SK-N-SH treated with all-trans-retinoic acid at 6 μM for 48 hours (cell line): ENCODE data around the gene WDR7.

Experiments
- ATAC-seq: fragments of 200-7000 bp; cut with Tn5 transposase; 3 replicates; pipeline ENCODE4 v1.9.1; 2020; ENCODE audit warnings: mild to moderate bottlenecking, moderate library complexity
- ARNTL ChIP-seq: fragments of 450-650 bp; formaldehyde crosslinking; IDR thresholded peaks from 2 replicates; pipeline ENCODE4 v1.5.0; 2020; ENCODE audit warnings: low read depth, mild to moderate bottlenecking, moderate library complexity, borderline replicate concordance
- BACH2 ChIP-seq: fragments of 250-450 bp; sonication (Bioruptor Pico); IDR thresholded peaks from 2 replicates; pipeline ENCODE4 v1.9.0; 2021; ENCODE audit warnings: mild to moderate bottlenecking, borderline replicate concordance
- CREB5 ChIP-seq: fragments of 250-450 bp; sonication (Bioruptor Pico); IDR thresholded peaks from 2 replicates; pipeline ENCODE4 v1.5.1; 2020; ENCODE audit warnings: low read depth, mild to moderate bottlenecking, moderate library complexity
- CSDC2 ChIP-seq: fragments of 250-450 bp; sonication (Bioruptor Pico); IDR thresholded peaks from 2 replicates; pipeline ENCODE4 v1.5.0; 2020; ENCODE audit warnings: mild to moderate bottlenecking, moderate library complexity
- ESRRG ChIP-seq: fragments of 250-450 bp; sonication (Bioruptor Pico); IDR thresholded peaks from 2 replicates; pipeline ENCODE4 v1.6.1; 2021; ENCODE audit warnings: mild to moderate bottlenecking
- GLIS3 ChIP-seq: fragments of 250-450 bp; sonication (Bioruptor Pico); IDR thresholded peaks from 2 replicates; pipeline ENCODE4 v1.5.0; 2020; ENCODE audit warnings: mild to moderate bottlenecking, moderate library complexity
- ISL1 ChIP-seq: fragments of 250-450 bp; sonication (Bioruptor Pico); IDR thresholded peaks from 2 replicates; pipeline ENCODE4 v2.1.2; 2022; ENCODE audit warnings: mild to moderate bottlenecking, moderate library complexity
- OSR1 ChIP-seq: fragments of 250-450 bp; sonication (Bioruptor Pico); IDR thresholded peaks from 2 replicates; pipeline ENCODE4 v1.8.0; 2022; ENCODE audit warnings: moderate library complexity, mild to moderate bottlenecking, inconsistent platforms
- PATZ1 ChIP-seq: fragments of 250-450 bp; sonication (Bioruptor Pico); IDR thresholded peaks from 2 replicates; pipeline ENCODE4 v1.8.0; 2020; ENCODE audit warnings: mild to moderate bottlenecking, moderate library complexity, borderline replicate concordance
- PPARA ChIP-seq: fragments of 250-450 bp; sonication (Bioruptor Pico); IDR thresholded peaks from 2 replicates; pipeline ENCODE4 v1.5.0; 2020; ENCODE audit warnings: mild to moderate bottlenecking, borderline replicate concordance
- RARB ChIP-seq: fragments of 250-450 bp; sonication (Bioruptor Pico); IDR thresholded peaks from 2 replicates; pipeline ENCODE4 v1.8.0; 2021; ENCODE audit warnings: mild to moderate bottlenecking, moderate library complexity
- SNAI2 ChIP-seq: fragments of 250-450 bp; sonication (Bioruptor Pico); IDR thresholded peaks from 2 replicates; pipeline ENCODE4 v1.5.0; 2020; ENCODE audit warnings: mild to moderate bottlenecking, moderate library complexity
- TCF4 ChIP-seq: fragments of 250-450 bp; sonication (Bioruptor Pico); IDR thresholded peaks from 2 replicates; pipeline ENCODE4 v1.8.0; 2021; ENCODE audit warnings: mild to moderate bottlenecking, moderate library complexity, borderline replicate concordance
- TOX ChIP-seq: fragments of 250-450 bp; sonication (Bioruptor Pico); IDR thresholded peaks from 2 replicates; pipeline ENCODE4 v1.8.0; 2021; ENCODE audit warnings: mild to moderate bottlenecking, moderate library complexity, borderline replicate concordance
- ZC3H10 ChIP-seq: fragments of 250-450 bp; sonication (Bioruptor Pico); IDR thresholded peaks from 2 replicates; pipeline ENCODE4 v1.5.1; 2021; ENCODE audit warnings: mild to moderate bottlenecking, moderate library complexity
- ZFP3 ChIP-seq: fragments of 250-450 bp; sonication (Bioruptor Pico); IDR thresholded peaks from 2 replicates; pipeline ENCODE4 v1.5.0; 2020; ENCODE audit warnings: mild to moderate bottlenecking, moderate library complexity
- ZFP30 ChIP-seq: fragments of 450-650 bp; formaldehyde crosslinking; IDR thresholded peaks from 2 replicates; pipeline ENCODE4 v1.5.0; 2022; ENCODE audit warnings: mild to moderate bottlenecking, moderate library complexity
- ZNF565 ChIP-seq: fragments of 450-650 bp; formaldehyde crosslinking; conservative IDR thresholded peaks from 2 replicates; pipeline ENCODE4 v1.5.0; 2020; ENCODE audit warnings: low read depth, mild to moderate bottlenecking, moderate library complexity
- ZNF70 ChIP-seq: fragments of 450-650 bp; formaldehyde crosslinking; IDR thresholded peaks from 2 replicates; pipeline ENCODE4 v1.5.0; 2020; ENCODE audit warnings: mild to moderate bottlenecking, moderate library complexity
- ZNF8 ChIP-seq: fragments of 450-650 bp; formaldehyde crosslinking; IDR thresholded peaks from 2 replicates; pipeline ENCODE4 v1.5.0; 2020; ENCODE audit warnings: mild to moderate bottlenecking, moderate library complexity
- TF ChIP-seq, protein P1 (sequence below): fragments of 250-450 bp; sonication (Bioruptor Pico); IDR thresholded peaks from 2 replicates; pipeline ENCODE4 v1.8.0; 2021; ENCODE audit warnings: low read depth, mild to moderate bottlenecking, moderate library complexity, borderline replicate concordance

Gene WDR7

GRCh38 chr18:56728741-56729140, 77.6 kb downstream of the WDR7 start:
- ATAC-seq, result no peak
- TF ChIP-seq TOX (CRISPR knock-in tag), result no peak
- no peak for TF ChIP-seq ZC3H10 (CRISPR knock-in tag)
- TF ChIP-seq PATZ1 (CRISPR knock-in tag), result no peak
- TF ChIP-seq CREB5 (CRISPR knock-in tag), result no peak

DNA sequence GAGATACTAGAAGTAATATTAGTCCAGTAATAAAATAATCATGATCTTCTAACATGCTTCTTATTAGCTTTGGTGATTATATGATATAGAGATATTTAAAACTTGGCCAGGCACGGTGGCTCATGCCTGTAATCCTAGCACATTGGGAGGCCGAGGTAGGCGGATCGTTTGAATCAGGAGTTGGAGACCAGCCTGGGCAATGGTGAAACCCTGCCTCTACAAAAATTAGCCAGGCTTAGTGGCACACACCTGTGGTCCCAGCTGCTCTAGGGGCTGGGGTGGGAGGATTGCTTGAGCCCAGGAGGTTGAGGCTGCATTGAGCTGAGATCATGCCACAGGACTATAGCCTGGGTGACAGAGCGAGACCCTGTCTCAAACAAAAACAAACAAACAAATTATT, 87.0 kb downstream of the WDR7 start:
- TF ChIP-seq RARB (CRISPR knock-in tag) (no peak), BACH2 (no peak), ISL1 (CRISPR knock-in tag) (no peak), ZNF70 (no peak), PATZ1 (CRISPR knock-in tag) (no peak), TCF4 (CRISPR knock-in tag) (no peak), ZC3H10 (CRISPR knock-in tag) (no peak), ARNTL (CRISPR knock-in tag) (no peak), ZNF8 (no peak), ZFP30 (CRISPR knock-in tag) (no peak), ZNF565 (no peak)
- no peak for ATAC-seq

DNA sequence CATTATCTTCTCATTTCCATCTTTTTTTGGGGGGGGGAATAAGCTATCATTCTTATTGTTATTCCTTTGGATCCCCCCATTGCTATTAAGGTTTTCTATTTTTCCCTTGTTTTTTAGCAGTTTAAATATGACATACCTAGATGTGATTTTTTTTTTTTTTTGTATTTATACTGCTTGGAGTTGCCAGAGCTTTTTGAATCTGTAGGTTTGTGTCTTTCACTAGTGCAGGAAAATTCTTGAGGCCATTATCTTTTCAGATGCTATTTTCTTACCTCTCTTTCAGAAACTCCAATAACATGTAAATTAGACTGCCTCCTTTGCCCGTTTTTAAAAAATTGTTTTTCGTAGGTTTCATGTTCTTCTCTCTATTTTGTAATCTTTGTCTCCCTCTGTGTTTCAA, 88.6 kb downstream of the WDR7 start:
- ATAC-seq, result no peak
- TF ChIP-seq ZNF8, result peak; percentile 80; the same call in 1 of the 2 replicates
- no peak for TF ChIP-seq ZFP3

DNA sequence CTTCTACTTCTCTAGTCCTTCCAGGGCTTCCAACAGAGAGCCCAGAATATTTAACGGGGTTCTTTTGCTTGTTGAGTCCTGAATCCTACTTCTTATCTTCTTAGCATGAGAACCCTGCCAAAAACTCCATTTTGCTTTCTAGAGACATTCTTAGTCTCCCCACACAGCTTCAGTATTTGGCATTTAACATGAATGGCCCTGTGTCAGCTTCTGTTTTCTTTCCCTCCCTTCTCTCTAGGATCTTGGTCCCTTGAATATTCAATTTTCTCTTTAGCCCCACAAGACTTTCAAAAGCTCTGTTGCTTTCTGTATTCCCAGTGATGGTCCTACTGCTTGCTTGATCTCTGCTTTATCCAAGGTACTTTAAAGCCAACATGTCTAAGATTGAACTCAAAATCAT, 89.5 kb downstream of the WDR7 start:
- no peak for ATAC-seq
- TF ChIP-seq ZFP3 (no peak), SNAI2 (CRISPR knock-in tag) (no peak), OSR1 (CRISPR knock-in tag) (no peak), ZNF8 (no peak), ESRRG (CRISPR knock-in tag) (no peak), GLIS3 (CRISPR knock-in tag) (no peak), CREB5 (CRISPR knock-in tag) (no peak), TOX (CRISPR knock-in tag) (no peak), ZNF70 (no peak), TCF4 (CRISPR knock-in tag) (no peak), ZC3H10 (CRISPR knock-in tag) (no peak)

- no peak for ATAC-seq
- TF ChIP-seq ZC3H10 (CRISPR knock-in tag), result no peak
- no peak for TF ChIP-seq ZNF70
- TF ChIP-seq TOX (CRISPR knock-in tag), result no peak
- TF ChIP-seq ARNTL (CRISPR knock-in tag), result no peak
- TF ChIP-seq OSR1 (CRISPR knock-in tag), result no peak
- no peak for TF ChIP-seq TCF4 (CRISPR knock-in tag)
- TF ChIP-seq PATZ1 (CRISPR knock-in tag), result no peak
- TF ChIP-seq GLIS3 (CRISPR knock-in tag), result no peak
- TF ChIP-seq CREB5 (CRISPR knock-in tag), result no peak
- TF ChIP-seq, protein P1, sequence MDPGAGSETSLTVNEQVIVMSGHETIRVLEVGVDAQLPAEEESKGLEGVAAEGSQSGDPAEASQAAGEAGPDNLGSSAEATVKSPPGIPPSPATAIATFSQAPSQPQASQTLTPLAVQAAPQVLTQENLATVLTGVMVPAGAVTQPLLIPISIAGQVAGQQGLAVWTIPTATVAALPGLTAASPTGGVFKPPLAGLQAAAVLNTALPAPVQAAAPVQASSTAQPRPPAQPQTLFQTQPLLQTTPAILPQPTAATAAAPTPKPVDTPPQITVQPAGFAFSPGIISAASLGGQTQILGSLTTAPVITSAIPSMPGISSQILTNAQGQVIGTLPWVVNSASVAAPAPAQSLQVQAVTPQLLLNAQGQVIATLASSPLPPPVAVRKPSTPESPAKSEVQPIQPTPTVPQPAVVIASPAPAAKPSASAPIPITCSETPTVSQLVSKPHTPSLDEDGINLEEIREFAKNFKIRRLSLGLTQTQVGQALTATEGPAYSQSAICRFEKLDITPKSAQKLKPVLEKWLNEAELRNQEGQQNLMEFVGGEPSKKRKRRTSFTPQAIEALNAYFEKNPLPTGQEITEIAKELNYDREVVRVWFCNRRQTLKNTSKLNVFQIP (CRISPR knock-in tag), result no peak
- TF ChIP-seq ESRRG (CRISPR knock-in tag), result no peak
- no peak for TF ChIP-seq CSDC2 (CRISPR knock-in tag)
- no peak for TF ChIP-seq PPARA
- TF ChIP-seq ZFP3, result no peak
These were observed 90.5 kb downstream of the WDR7 start for GRCh38 chr18:56741685-56742084.
